K562 (cell line): ENCODE data around the gene PCBP3. TPM values are rescaled to one million over a fixed set of nuclear protein-coding genes. Genes with fewer than 3 reads are reported as not detected.

Experiments used
- ATAC-seq: fragments of 200-7000 bp; cut with Tn5 transposase; 3 replicates; pipeline ENCODE4 v1.9.1; 2020; ENCODE audit warnings: moderate library complexity
- BruUV-seq: library from RNA; stranded (reverse); fragments of 400-500 nt; replicated peaks from 2 replicates; lab custom pipeline; 2021; lab: Mats Ljungman, UMichigan
- CTCF ChIA-PET: fragments of 300-600 bp; formaldehyde crosslinking; extraction: SDS; loops from one replicate; lab custom pipeline; 2021; ENCODE audit warnings: low intra/inter-chr PET ratio; lab: Yijun Ruan, JAX
- POLR2A ChIA-PET: fragments of 300-600, 350-650 bp; sonication (Branson Sonifier 250); formaldehyde crosslinking; extraction: SDS; loops from one replicate; lab custom pipeline; 2021; ENCODE audit warnings: antibody characterized with exemption, inconsistent platforms; lab: Yijun Ruan, JAX
- DNase-seq, 4 experiments: peaks; one replicate each; pipeline versions ENCODE4 v3.0.0 to v3.0.0-alpha.2; 2011 to 2018; ENCODE audit warnings: low spot score in 3 of 4, mixed read lengths in 3 of 4; ENCODE audit errors: extremely low read depth in 1 of 4
- FAIRE-seq: peaks from 2 replicates; lab custom pipeline; 2011; peaks lifted over from hg19 to GRCh38; lab: Jason Lieb, UNC
- H2AFZ ChIP-seq: 2 replicates; pipeline ENCODE4 v1.6.0; 2011; ENCODE audit warnings: low read depth, low read length, control low read depth, inconsistent platforms
- H3K27ac ChIP-seq: fragments of 200-600 bp; 3 replicates; pipeline ENCODE4 v1.8.0; 2011; ENCODE audit warnings: low read depth, mild to moderate bottlenecking, control low read depth, inconsistent platforms, low read length, moderate library complexity, mixed read lengths; ENCODE audit errors: extremely low read depth
- H3K27me3 ChIP-seq, 2 experiments: fragments of 300-600 bp in 1 of 2; 2 replicates in 1 of 2; 3 replicates in 1 of 2; pipeline versions ENCODE4 v1.6.0 to v1.8.0; 2011; ENCODE audit warnings: inconsistent platforms in 2 of 2, low read length in 2 of 2, mild to moderate bottlenecking in 1 of 2, mixed read lengths in 1 of 2, moderate library complexity in 1 of 2; ENCODE audit not compliant: control insufficient read depth in 2 of 2, insufficient read depth in 2 of 2
- H3K36me3 ChIP-seq: fragments of 300-600 bp; 3 replicates; pipeline ENCODE4 v1.8.0; 2011; ENCODE audit warnings: mild to moderate bottlenecking, low read length, inconsistent platforms; ENCODE audit not compliant: control insufficient read depth, insufficient read depth
- H3K4me1 ChIP-seq, 2 experiments: fragments of 200-600 bp in 1 of 2; replicated peaks in 1 of 2; 2 replicates in 1 of 2; 3 replicates in 1 of 2; pipeline versions ENCODE4 v1.5.1 to v1.8.0; 2011; ENCODE audit warnings: inconsistent platforms in 2 of 2, low read length in 2 of 2, mild to moderate bottlenecking in 1 of 2, mixed read lengths in 1 of 2, moderate library complexity in 1 of 2; ENCODE audit not compliant: control insufficient read depth in 2 of 2, insufficient read depth in 2 of 2
- H3K4me2 ChIP-seq: 2 replicates; pipeline ENCODE4 v1.6.1; 2011; ENCODE audit warnings: low read length, control low read depth, inconsistent platforms, mixed read lengths; ENCODE audit not compliant: insufficient read depth
- H3K4me3 ChIP-seq: fragments of 200-600 bp; sonication (generic), shearing (Covaris generic); 2 replicates; pipeline ENCODE4 v1.5.1; 2016; ENCODE audit warnings: control low read depth, inconsistent platforms
- H3K79me2 ChIP-seq: fragments of 200-600 bp; 3 replicates; pipeline ENCODE4 v1.8.0; 2011; ENCODE audit warnings: low read length, inconsistent platforms; ENCODE audit not compliant: control insufficient read depth, insufficient read depth
- H3K9ac ChIP-seq, 2 experiments: 2 replicates each; pipeline versions ENCODE4 v1.6.0 to v1.6.1; 2011; ENCODE audit warnings: low read depth in 2 of 2, low read length in 2 of 2, control low read depth in 1 of 2, inconsistent platforms in 1 of 2, mild to moderate bottlenecking in 1 of 2, mixed read lengths in 1 of 2; ENCODE audit not compliant: insufficient read depth in 1 of 2
- H3K9me1 ChIP-seq: one replicate; pipeline ENCODE4 v1.6.0; 2011; ENCODE audit warnings: inconsistent platforms, mild to moderate bottlenecking, low read length, moderate library complexity; ENCODE audit not compliant: control insufficient read depth, insufficient read depth
- H3K9me3 ChIP-seq: replicated peaks from 2 replicates; pipeline ENCODE4 v1.5.1; 2011; ENCODE audit warnings: low read depth, low read length, inconsistent platforms; ENCODE audit not compliant: control insufficient read depth, insufficient read depth
- H4K20me1 ChIP-seq: replicated peaks from 2 replicates; pipeline ENCODE4 v1.6.1; 2011; ENCODE audit warnings: low read length, inconsistent platforms, mixed read lengths; ENCODE audit not compliant: control insufficient read depth, insufficient read depth
- ARNT ChIP-seq, 2 experiments: fragments of 450-650 bp; IDR thresholded peaks; 2 replicates each; pipeline ENCODE4 v1.6.1; 2016; ENCODE audit warnings: mild to moderate bottlenecking in 1 of 2
- CCNT2 ChIP-seq: IDR thresholded peaks from 2 replicates; pipeline ENCODE4 v1.6.1; 2011; ENCODE audit warnings: borderline replicate concordance, low read depth, mild to moderate bottlenecking, moderate library complexity, mixed read lengths, low read length; ENCODE audit not compliant: insufficient read length; ENCODE audit errors: extremely low read depth
- HINFP ChIP-seq: fragments of 450-650 bp; conservative IDR thresholded peaks from 2 replicates; pipeline ENCODE4 v1.6.1; 2016; ENCODE audit warnings: missing genetic modification characterization, low read depth, mild to moderate bottlenecking, control low read depth, missing compliant biosample characterization
- RFX5 ChIP-seq: IDR thresholded peaks from 2 replicates; pipeline ENCODE4 v1.6.1; 2011; ENCODE audit warnings: low read depth, mild to moderate bottlenecking, improper control_type of control experiment, low read length
- WGBS: fragments of 100-300 bp; shearing (Covaris generic); methylation state at CpG from one replicate; pipeline ENCODE4 v1.1.6; 2016; ENCODE audit warnings: low coverage, mixed read lengths; ENCODE audit not compliant: insufficient coverage; ENCODE audit errors: missing lambda C conversion rate; 5-methylcytosine and 5-hydroxymethylcytosine counted together
- in situ Hi-C: fragments of 300-500 bp; cut with MboI; formaldehyde crosslinking; loops from 4 replicates; pipeline ENCODE4 v1.15.0; 2018; ENCODE audit warnings: inconsistent platforms, mixed read lengths
- intact Hi-C: fragments of 100-400 bp; cut with micrococcal nuclease; formaldehyde crosslinking; loops from 2 replicates; pipeline ENCODE4 v1.14.2; 2022
- polyA plus RNA-seq, 8 experiments: library from polyadenylated mRNA; depleted of rRNA in 4 of 8; stranded (reverse) in 5 of 8; unstranded in 3 of 8; fragments of >200 nt; fragmentation: Nextera tagmentation in 2 of 8; fragmentation: Illumina TruSeq in 1 of 8; extraction: Ambion mirVana in 2 of 8; extraction: Trizol in 1 of 8; gene quantifications; 2 replicates each; pipeline versions ENCODE4 v1.2.1 to v1.2.3, GENCODE V29; 2011 to 2014; ENCODE audit warnings: inconsistent platforms in 1 of 8, missing spikeins in 1 of 8
- total RNA-seq, 7 experiments: library from RNA; depleted of rRNA in 6 of 7; stranded (reverse); fragments of >200 nt in 6 of 7; fragmentation: Illumina TruSeq in 2 of 7; extraction: Trizol in 2 of 7; gene quantifications; 2 replicates each; pipeline versions ENCODE4 v1.2.1 to v1.2.3, GENCODE V29; 2011 to 2021; ENCODE audit warnings: low replicate concordance in 1 of 7

Gene PCBP3
- total and polyA plus RNA-seq, 9 of the 15 experiments (the other 6 are each of a cell fraction or from before 2014, with no cell fraction given) = 0.18 TPM; not detected in 8

DNA sequence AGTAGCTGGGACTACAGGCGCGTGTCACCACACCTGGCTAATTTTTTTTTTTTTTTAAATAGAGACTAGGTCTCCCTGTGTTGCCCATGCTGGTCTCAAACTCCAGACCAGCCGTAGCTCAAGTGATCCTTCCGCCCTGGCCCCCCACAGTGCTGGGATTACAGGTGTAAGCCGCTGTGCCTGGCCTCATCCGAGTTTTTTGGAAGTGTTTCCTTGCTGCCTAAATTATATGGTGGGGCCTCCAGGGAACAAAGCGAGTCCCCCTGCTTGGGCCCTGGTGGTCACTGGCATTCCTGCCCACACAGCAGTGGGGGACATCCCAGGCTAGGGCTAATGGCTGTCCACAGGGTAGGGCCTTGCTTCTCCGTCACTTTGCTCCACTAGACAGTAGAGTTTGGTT lies 143.8 kb downstream of the PCBP3 start:
- FAIRE-seq (no peak), DNase-seq (no peak), ATAC-seq (no peak)
- no peak for TF ChIP-seq RFX5
- no peak for TF ChIP-seq CCNT2
- no peak for TF ChIP-seq HINFP
- no peak for TF ChIP-seq ARNT (IDR thresholded peaks at IDR 0.05)
- no peaks in the 10 kb centered on the region for H3K36me3 ChIP-seq
- in situ Hi-C loops (no loop called here), intact Hi-C loops (no loop called here)
- H3K4me1 ChIP-seq = no peaks in the 10 kb centered on the region
- no peaks in the 10 kb centered on the region; the same call in 1 of the 2 replicates for H4K20me1 ChIP-seq
- peaks cover 31 to 51% of the 10 kb centered on the region in 2 experiments; a peak in 4 of 5 replicates for H3K27me3 ChIP-seq
- 4% methylated on average over 8 of the region's 8 CpGs for WGBS
- no peak overlapping the region for H3K4me3 ChIP-seq
- no peak overlapping the region for H3K9ac ChIP-seq
- POLR2A ChIA-PET = no interaction called here
- no TSS peak for BruUV-seq
- H3K9me3 ChIP-seq = no peaks in the 10 kb centered on the region
- no peak overlapping the region for H3K27ac ChIP-seq
- no peak overlapping the region for H2AFZ ChIP-seq
- H3K79me2 ChIP-seq = no peaks in the 10 kb centered on the region
- H3K4me2 ChIP-seq = no peak overlapping the region
- H3K9me1 ChIP-seq = no peaks in the 10 kb centered on the region
- CTCF ChIA-PET = no interaction called here
